TTC549 (cell line): ENCODE data around the gene LCA5L.

ENCODE experiments used
- FAIRE-seq: peaks from 2 replicates; lab custom pipeline; 2012; peaks lifted over from hg19 to GRCh38; lab: Jason Lieb, UNC

Gene LCA5L

GRCh38 chr21:39445321-39446269 is at the start of gene LCA5L:
LCA5L (minus strand) TSS chr21:39445778; CDS start chr21:39428493, 17,285 bp downstream.
- FAIRE-seq = no peak

- FAIRE-seq = no peak
These were observed 43.9 kb upstream of the LCA5L start for GRCh38 chr21:39489380-39489924.

- no peak for FAIRE-seq
These were observed 39.2 kb upstream of the LCA5L start for GRCh38 chr21:39484711-39485276.

- no peak for FAIRE-seq
These were observed 38.3 kb upstream of the LCA5L start for GRCh38 chr21:39483917-39484316.

GRCh38 chr21:39481886-39482285 is 36.3 kb upstream of the LCA5L start:
- no peak for FAIRE-seq

- no peak for FAIRE-seq
These were observed 34.7 kb upstream of the LCA5L start for GRCh38 chr21:39480271-39480670.

GRCh38 chr21:39479814-39480182 is 34.2 kb upstream of the LCA5L start:
- FAIRE-seq = no peak

GRCh38 chr21:39479164-39479813 is 33.7 kb upstream of the LCA5L start:
- no peak for FAIRE-seq

GRCh38 chr21:39474611-39475010 is 29.0 kb upstream of the LCA5L start:
- no peak for FAIRE-seq

GRCh38 chr21:39472786-39473185 is 27.2 kb upstream of the LCA5L start:
- FAIRE-seq = no peak

GRCh38 chr21:39471598-39471997 is 26.0 kb upstream of the LCA5L start:
- no peak for FAIRE-seq

- FAIRE-seq = no peak
These were observed 23.0 kb upstream of the LCA5L start for GRCh38 chr21:39468559-39468958.

- FAIRE-seq = no peak
These were observed 22.2 kb upstream of the LCA5L start for GRCh38 chr21:39467746-39468145.

GRCh38 chr21:39466584-39466983 is 21.0 kb upstream of the LCA5L start:
- no peak for FAIRE-seq

GRCh38 chr21:39463308-39463707 is 17.7 kb upstream of the LCA5L start:
- no peak for FAIRE-seq

- no peak for FAIRE-seq
These were observed 15.8 kb upstream of the LCA5L start for GRCh38 chr21:39461419-39461818.

- FAIRE-seq = no peak
These were observed 11.1 kb upstream of the LCA5L start for GRCh38 chr21:39456665-39457064.

GRCh38 chr21:39454949-39455668 is 9.5 kb upstream of the LCA5L start:
- no peak for FAIRE-seq

GRCh38 chr21:39453571-39454179 is 8.1 kb upstream of the LCA5L start:
- no peak for FAIRE-seq

- FAIRE-seq = no peak
These were observed 7.4 kb upstream of the LCA5L start for GRCh38 chr21:39452970-39453342.

- no peak for FAIRE-seq
These were observed 6.8 kb upstream of the LCA5L start for GRCh38 chr21:39452207-39452969.
